MM.1S (cell line): ENCODE measurements around the gene REEP1.

ENCODE experiments used
- EZH2 ChIP-seq: fragments of 300-600 bp; sonication (generic); optimal IDR thresholded peaks from 2 replicates; pipeline ENCODE3; 2017; ENCODE audit warnings: low read depth, mild to moderate bottlenecking, antibody characterized with exemption, low read length, mixed read lengths
- EZH2phosphoT487 ChIP-seq: fragments of 300-600 bp; sonication (generic); IDR thresholded peaks from 2 replicates; pipeline ENCODE4 v1.6.1; 2018; ENCODE audit warnings: antibody characterized with exemption, low read length
- TF ChIP-seq, protein P1 (sequence below): fragments of 300-600 bp; sonication (generic); IDR thresholded peaks from 2 replicates; pipeline ENCODE4 v1.5.1; 2016; ENCODE audit warnings: antibody characterized with exemption, low read length, mixed read lengths

DNA sequence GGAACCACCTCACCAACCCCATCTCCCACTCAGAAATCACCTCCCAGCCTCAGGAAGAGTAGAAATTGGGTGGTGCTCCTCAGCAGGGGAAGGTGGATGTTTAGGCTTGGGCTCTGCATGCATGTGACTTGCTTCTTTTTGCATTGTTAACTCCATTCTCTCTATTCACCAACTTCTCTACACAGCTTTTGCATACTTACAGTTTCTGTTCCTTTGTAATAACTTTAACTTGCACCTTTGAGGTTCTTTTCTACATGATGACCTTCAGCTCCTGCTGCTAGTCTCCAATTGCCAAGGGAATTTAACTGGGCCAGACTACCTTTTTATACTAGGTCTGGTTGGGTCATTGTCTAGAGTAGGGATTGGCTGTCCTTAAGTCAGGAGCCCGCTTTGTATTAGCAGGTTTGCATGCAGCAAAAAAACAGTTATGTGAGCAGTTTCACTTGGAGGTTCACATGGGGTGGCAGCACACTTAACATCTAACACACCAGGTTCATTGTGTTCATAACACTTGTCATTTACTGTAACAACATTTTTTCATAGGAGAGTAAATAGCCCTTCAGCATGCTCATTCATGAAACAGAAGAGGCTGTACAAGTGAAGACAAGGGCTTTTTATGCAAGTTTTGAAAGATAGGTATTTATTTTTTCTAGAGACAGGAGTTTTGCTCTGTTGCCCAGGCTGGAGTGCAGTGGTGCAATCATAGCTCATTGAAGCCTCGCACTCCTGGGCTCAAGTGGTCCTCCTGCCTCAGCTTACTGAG lies 126.2 kb downstream of the REEP1 start:
- TF ChIP-seq, protein P1, sequence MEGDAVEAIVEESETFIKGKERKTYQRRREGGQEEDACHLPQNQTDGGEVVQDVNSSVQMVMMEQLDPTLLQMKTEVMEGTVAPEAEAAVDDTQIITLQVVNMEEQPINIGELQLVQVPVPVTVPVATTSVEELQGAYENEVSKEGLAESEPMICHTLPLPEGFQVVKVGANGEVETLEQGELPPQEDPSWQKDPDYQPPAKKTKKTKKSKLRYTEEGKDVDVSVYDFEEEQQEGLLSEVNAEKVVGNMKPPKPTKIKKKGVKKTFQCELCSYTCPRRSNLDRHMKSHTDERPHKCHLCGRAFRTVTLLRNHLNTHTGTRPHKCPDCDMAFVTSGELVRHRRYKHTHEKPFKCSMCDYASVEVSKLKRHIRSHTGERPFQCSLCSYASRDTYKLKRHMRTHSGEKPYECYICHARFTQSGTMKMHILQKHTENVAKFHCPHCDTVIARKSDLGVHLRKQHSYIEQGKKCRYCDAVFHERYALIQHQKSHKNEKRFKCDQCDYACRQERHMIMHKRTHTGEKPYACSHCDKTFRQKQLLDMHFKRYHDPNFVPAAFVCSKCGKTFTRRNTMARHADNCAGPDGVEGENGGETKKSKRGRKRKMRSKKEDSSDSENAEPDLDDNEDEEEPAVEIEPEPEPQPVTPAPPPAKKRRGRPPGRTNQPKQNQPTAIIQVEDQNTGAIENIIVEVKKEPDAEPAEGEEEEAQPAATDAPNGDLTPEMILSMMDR, result no peak
- TF ChIP-seq EZH2 (no peak), EZH2phosphoT487 (no peak)
